DMS 273 (cell line): ENCODE measurements around the gene PFDN1.

Experiments
- DNase-seq: peaks from one replicate; lab custom pipeline; 2025; ENCODE audit not compliant: unreplicated experiment; lab: John Stamatoyannopoulos, UW

The PFDN1 gene

GRCh38 chr5:140298183-140298601 lies 4.7 kb downstream of the PFDN1 start:
- DNase-seq, result no peak

- DNase-seq, result no peak
These were observed 5.6 kb downstream of the PFDN1 start for GRCh38 chr5:140297283-140297682.

GRCh38 chr5:140296289-140296688 lies 6.6 kb downstream of the PFDN1 start:
- DNase-seq, result no peak

- peak; percentile 81 for DNase-seq
These were observed 7.5 kb downstream of the PFDN1 start for GRCh38 chr5:140295414-140295813.

GRCh38 chr5:140294753-140295152 lies 8.1 kb downstream of the PFDN1 start:
- DNase-seq, result no peak

- DNase-seq, result no peak
These were observed 9.1 kb downstream of the PFDN1 start for GRCh38 chr5:140293849-140294100.

GRCh38 chr5:140293091-140293848 lies 9.6 kb downstream of the PFDN1 start:
- no peak for DNase-seq

GRCh38 chr5:140292212-140293036 lies 10.5 kb downstream of the PFDN1 start:
- no peak for DNase-seq

- peak; percentile 8 for DNase-seq
These were observed 14.9 kb downstream of the PFDN1 start for GRCh38 chr5:140287801-140288521.

- no peak for DNase-seq
These were observed 16.5 kb downstream of the PFDN1 start for GRCh38 chr5:140286424-140286823.

- no peak for DNase-seq
These were observed 18.9 kb downstream of the PFDN1 start for GRCh38 chr5:140284013-140284412.

GRCh38 chr5:140282266-140282665 lies 20.6 kb downstream of the PFDN1 start:
- no peak for DNase-seq

- DNase-seq, result no peak
These were observed 27.1 kb downstream of the PFDN1 start for GRCh38 chr5:140275837-140276236.

- DNase-seq, result no peak
These were observed 29.5 kb downstream of the PFDN1 start for GRCh38 chr5:140273401-140273877.

GRCh38 chr5:140270008-140270407 lies 32.9 kb downstream of the PFDN1 start:
- DNase-seq, result no peak

GRCh38 chr5:140267559-140268018 lies 35.3 kb downstream of the PFDN1 start:
- DNase-seq, result no peak

- no peak for DNase-seq
These were observed 35.7 kb downstream of the PFDN1 start for GRCh38 chr5:140267201-140267540.

GRCh38 chr5:140266471-140267200 lies 36.3 kb downstream of the PFDN1 start:
- no peak for DNase-seq

GRCh38 chr5:140265845-140266244 lies 37.1 kb downstream of the PFDN1 start:
- DNase-seq, result no peak

- no peak for DNase-seq
These were observed 40.1 kb downstream of the PFDN1 start for GRCh38 chr5:140262839-140263238.

- DNase-seq, result no peak
These were observed 40.7 kb downstream of the PFDN1 start for GRCh38 chr5:140262221-140262620.
